ENCODE data around the gene TRUB2. TPM values are rescaled to one million over a fixed set of nuclear protein-coding genes. Genes with fewer than 3 reads are reported as not detected.
A peak's percentile ranks its signal among the peaks of the same experiment; 100 is the strongest.

The TRUB2 gene
- total RNA-seq, 6 experiments from 2014 or later: 27.0 to 38.5 (median 34.3) TPM

DNA sequence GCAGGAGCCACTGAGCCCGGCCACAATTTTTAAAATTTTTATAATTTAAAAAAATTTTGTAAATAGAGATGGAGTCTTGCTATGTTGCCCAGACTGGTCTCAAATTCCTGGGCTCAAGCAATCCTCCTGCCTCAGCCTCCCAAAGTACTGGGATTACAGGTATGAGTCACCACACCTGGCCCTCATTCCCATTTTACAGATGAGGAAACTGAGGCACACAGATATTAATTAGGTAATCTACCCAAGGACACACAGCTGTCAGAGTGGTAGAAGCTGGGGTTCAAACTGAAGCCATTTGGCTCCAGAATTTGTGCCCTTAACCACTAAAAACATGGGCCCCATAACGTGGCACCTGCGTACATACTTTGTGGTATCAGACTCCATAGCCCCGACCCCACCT is 7.5 kb downstream of the TRUB2 start:
- TF ChIP-seq, protein P1, sequence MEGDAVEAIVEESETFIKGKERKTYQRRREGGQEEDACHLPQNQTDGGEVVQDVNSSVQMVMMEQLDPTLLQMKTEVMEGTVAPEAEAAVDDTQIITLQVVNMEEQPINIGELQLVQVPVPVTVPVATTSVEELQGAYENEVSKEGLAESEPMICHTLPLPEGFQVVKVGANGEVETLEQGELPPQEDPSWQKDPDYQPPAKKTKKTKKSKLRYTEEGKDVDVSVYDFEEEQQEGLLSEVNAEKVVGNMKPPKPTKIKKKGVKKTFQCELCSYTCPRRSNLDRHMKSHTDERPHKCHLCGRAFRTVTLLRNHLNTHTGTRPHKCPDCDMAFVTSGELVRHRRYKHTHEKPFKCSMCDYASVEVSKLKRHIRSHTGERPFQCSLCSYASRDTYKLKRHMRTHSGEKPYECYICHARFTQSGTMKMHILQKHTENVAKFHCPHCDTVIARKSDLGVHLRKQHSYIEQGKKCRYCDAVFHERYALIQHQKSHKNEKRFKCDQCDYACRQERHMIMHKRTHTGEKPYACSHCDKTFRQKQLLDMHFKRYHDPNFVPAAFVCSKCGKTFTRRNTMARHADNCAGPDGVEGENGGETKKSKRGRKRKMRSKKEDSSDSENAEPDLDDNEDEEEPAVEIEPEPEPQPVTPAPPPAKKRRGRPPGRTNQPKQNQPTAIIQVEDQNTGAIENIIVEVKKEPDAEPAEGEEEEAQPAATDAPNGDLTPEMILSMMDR (IDR thresholded peaks at IDR 0.05): no peak
- peaks cover 10% of the 10 kb centered on the region for H3K36me3 Mint-ChIP-seq (ENCODE audit: low read depth)
- H3K27ac Mint-ChIP-seq: no peak overlapping the region
- H3K9me3 Mint-ChIP-seq: no peaks in the 10 kb centered on the region
- DNase-seq: no peak
- H3K4me1 Mint-ChIP-seq (ENCODE audit: low read depth): no peaks in the 10 kb centered on the region
- H3K4me3 Mint-ChIP-seq: no peak overlapping the region
- no peaks in the 10 kb centered on the region; the same call in 1 of the 2 replicates for H3K27me3 Mint-ChIP-seq (ENCODE audit: insufficient read depth)

DNA sequence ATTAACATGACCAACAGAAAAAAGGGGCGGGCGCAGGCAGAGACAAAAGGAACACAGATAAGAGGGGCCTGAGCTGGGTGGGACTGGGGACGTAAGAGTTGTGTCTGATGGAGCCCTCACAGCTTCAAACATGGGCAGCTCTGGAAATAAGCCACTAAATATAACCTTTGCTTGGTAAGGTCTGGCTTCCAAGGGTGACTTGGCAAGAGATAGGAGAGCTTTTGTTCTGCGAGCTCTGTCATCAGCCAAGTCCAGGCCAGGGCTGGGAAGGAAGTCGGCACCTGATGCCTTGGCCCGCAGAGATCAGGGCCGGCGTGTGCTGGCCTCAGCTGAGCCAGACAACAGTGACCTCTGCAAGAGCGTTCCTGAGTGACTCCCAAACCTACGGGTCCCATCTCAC is 11.8 kb downstream of the TRUB2 start:
- Mint-ChIP-seq H3K4me1 (ENCODE audit: low read depth) (peaks cover 32% of the 10 kb centered on the region), H3K9me3 (no peaks in the 10 kb centered on the region), H3K36me3 (ENCODE audit: low read depth) (peaks cover 21% of the 10 kb centered on the region), H3K4me3 (no peak overlapping the region), H3K27me3 (ENCODE audit: insufficient read depth) (no peaks in the 10 kb centered on the region; the same call in none of the 2 replicates), H3K27ac (no peak overlapping the region)
- TF ChIP-seq, protein P1 (IDR thresholded peaks at IDR 0.05): no peak
- DNase-seq: no peak

DNA sequence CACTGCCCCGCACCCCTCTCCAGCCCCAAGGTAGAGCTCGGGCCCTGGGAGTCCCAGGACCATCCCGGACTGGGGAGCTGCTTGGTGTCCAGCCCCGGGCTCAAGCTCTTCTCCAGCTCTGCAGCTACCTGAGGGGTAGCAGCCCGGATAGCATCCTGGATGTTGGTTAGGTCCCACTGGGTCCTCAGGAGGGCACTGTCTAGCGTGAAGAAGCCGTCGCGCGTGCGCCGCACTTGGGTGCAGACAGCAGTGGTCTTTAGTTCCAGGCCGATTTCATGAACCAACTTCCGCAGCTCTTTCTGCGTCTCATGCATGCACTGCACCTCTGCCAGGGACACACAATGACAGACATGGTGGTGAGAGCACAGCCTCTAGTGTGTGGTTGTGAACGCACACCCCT is 12.7 kb downstream of the TRUB2 start:
- no peak for DNase-seq
- Mint-ChIP-seq H3K9me3 (no peaks in the 10 kb centered on the region), H3K27ac (no peak overlapping the region), H3K27me3 (ENCODE audit: insufficient read depth) (peaks cover 1% of the 10 kb centered on the region), H3K36me3 (ENCODE audit: low read depth) (peaks cover 21% of the 10 kb centered on the region), H3K4me1 (ENCODE audit: low read depth) (peaks cover 39% of the 10 kb centered on the region), H3K4me3 (no peak overlapping the region)
- TF ChIP-seq, protein P1 (IDR thresholded peaks at IDR 0.05): no peak

DNA sequence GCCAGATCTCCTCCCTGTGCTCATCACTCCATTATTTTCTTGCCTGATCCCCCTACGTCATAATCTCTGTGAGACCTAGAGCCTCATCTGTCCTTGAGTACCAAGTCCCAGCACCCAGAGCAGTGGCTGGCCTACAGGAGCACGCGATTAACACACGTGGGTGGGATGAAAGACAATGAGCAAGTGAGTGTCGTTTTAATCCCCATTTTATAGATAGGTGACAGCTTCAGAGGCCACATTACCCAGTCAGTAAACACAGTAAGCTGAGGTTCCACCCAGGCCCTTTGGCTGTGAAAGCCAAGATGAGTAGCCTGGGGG is 17.3 kb downstream of the TRUB2 start:
- H3K4me3 Mint-ChIP-seq: no peak overlapping the region; the same call in 1 of the 2 replicates
- H3K36me3 Mint-ChIP-seq (ENCODE audit: low read depth): peaks cover 12% of the 10 kb centered on the region
- peaks cover 54% of the 10 kb centered on the region for H3K4me1 Mint-ChIP-seq (ENCODE audit: low read depth)
- TF ChIP-seq, protein P1 (IDR thresholded peaks at IDR 0.05): no peak
- peaks cover 1% of the 10 kb centered on the region for H3K27me3 Mint-ChIP-seq (ENCODE audit: insufficient read depth)
- H3K27ac Mint-ChIP-seq: peak overlapping the region; percentile 88
- no peak for DNase-seq
- H3K9me3 Mint-ChIP-seq: no peaks in the 10 kb centered on the region

DNA sequence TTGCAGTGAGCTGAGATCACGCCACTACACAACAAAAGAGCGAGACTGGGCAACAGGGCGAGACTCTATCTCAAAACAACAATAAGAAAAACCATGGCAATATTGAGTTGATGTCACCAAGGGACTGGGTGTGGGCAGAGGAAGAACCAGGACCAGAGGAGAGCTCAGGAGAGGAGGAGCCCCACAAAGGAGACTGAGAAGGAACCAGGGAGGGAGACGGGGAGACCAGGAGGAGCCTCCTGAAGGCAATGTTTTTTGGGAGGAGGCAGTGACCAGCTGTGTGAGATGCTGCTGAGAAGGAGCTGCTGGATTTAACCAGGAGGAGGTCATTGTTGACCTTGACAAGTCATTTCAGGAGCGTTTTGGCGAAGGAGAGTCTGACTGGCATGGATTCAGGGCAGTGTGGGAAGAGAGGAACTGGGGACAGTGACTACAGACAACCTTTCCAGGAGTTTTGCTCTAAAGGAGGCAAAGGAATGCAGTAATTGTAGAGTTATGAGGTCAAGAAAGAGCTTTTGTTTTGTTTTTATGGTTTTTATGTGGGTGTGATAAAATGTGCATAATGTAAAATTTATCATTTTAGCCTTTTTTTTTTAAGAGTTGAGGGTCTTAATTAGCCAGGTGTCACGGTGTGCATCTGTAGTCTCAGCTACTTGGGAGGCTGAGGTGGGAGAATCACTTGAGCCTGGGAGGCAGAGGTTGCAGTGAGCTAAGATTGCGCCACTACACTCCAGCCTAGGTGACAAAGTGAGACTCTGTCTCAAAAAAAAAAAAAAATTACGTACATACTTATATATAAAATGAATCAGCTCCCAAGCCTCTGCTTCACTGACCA is 17.9 kb downstream of the TRUB2 start:
- Mint-ChIP-seq H3K27me3 (ENCODE audit: insufficient read depth) (peaks cover 1% of the 10 kb centered on the region), H3K4me3 (no peak overlapping the region), H3K27ac (peak overlapping the region; percentile 88), H3K9me3 (no peaks in the 10 kb centered on the region), H3K4me1 (ENCODE audit: low read depth) (peaks cover 55% of the 10 kb centered on the region), H3K36me3 (ENCODE audit: low read depth) (peaks cover 8% of the 10 kb centered on the region)
- DNase-seq: peak; percentile 17
- TF ChIP-seq, protein P1 (IDR thresholded peaks at IDR 0.05): no peak
